H1 (cell line): ENCODE data around the gene SPOCK3. TPM values are rescaled to one million over a fixed set of nuclear protein-coding genes. Genes with fewer than 3 reads are reported as not detected.
A peak's percentile ranks its signal among the peaks of the same experiment; 100 is the strongest.

Experiments
- CTCF ChIA-PET: fragments of 300-600 bp; sonication (Branson Sonifier 250); formaldehyde crosslinking; loops from one replicate; lab custom pipeline; 2021; ENCODE audit not compliant: partially characterized antibody; lab: Charles Lee
- POLR2A ChIA-PET: fragments of 300-600 bp; sonication (Branson Sonifier 250); formaldehyde crosslinking; loops from one replicate; lab custom pipeline; 2021; ENCODE audit warnings: inconsistent platforms; ENCODE audit not compliant: partially characterized antibody; lab: Charles Lee
- DNase-seq, 2 experiments: peaks; one replicate each; pipeline versions ENCODE4 v3.0.0 to v3.0.0-alpha.2; 2010 to 2022; ENCODE audit warnings: low spot score in 2 of 2, low read depth in 1 of 2, mixed read lengths in 1 of 2
- FAIRE-seq: peaks from 2 replicates; lab custom pipeline; 2011; peaks lifted over from hg19 to GRCh38; lab: Jason Lieb, UNC
- H2AFZ ChIP-seq: 2 replicates; pipeline ENCODE4 v1.8.1; 2012; ENCODE audit warnings: low read length, inconsistent platforms
- H2AK5ac ChIP-seq: 2 replicates; pipeline ENCODE4 v1.6.1; 2013; ENCODE audit warnings: low read depth, low read length
- H2BK120ac ChIP-seq: replicated peaks from 2 replicates; pipeline ENCODE3; 2013; ENCODE audit warnings: low read depth, low read length, inconsistent platforms
- H2BK12ac ChIP-seq: 2 replicates; pipeline ENCODE4 v1.6.1; 2013; ENCODE audit warnings: low read depth, low read length
- H2BK15ac ChIP-seq: 2 replicates; pipeline ENCODE4 v1.6.1; 2013; ENCODE audit warnings: low read length
- H2BK20ac ChIP-seq: 2 replicates; pipeline ENCODE4 v1.6.1; 2013; ENCODE audit warnings: low read length
- H2BK5ac ChIP-seq: 2 replicates; pipeline ENCODE4 v1.6.1; 2013; ENCODE audit warnings: low read depth, low read length
- H3K14ac ChIP-seq: 2 replicates; pipeline ENCODE4 v1.6.1; 2013; ENCODE audit warnings: inconsistent platforms; ENCODE audit not compliant: insufficient read length
- H3K18ac ChIP-seq: 2 replicates; pipeline ENCODE4 v1.6.1; 2013; ENCODE audit warnings: low read length; ENCODE audit errors: extremely low read depth
- H3K23ac ChIP-seq: 2 replicates; pipeline ENCODE4 v1.6.1; 2013; ENCODE audit warnings: inconsistent platforms; ENCODE audit not compliant: insufficient read length
- H3K23me2 ChIP-seq: 2 replicates; pipeline ENCODE4 v1.6.1; 2013; ENCODE audit warnings: low read depth, low read length
- H3K27ac ChIP-seq: 2 replicates; pipeline ENCODE4 v1.6.1; 2011; ENCODE audit warnings: low read depth, low read length, inconsistent platforms
- H3K27me3 ChIP-seq, 4 experiments: replicated peaks in 1 of 4; 1 replicate in 1 of 4; 2 replicates in 3 of 4; pipeline versions ENCODE4 v1.6.1 to v1.8.1; 2011 to 2013; ENCODE audit warnings: low read length in 3 of 4, mild to moderate bottlenecking in 3 of 4, inconsistent platforms in 2 of 4, mixed read lengths in 2 of 4, moderate library complexity in 1 of 4; ENCODE audit not compliant: control insufficient read depth in 3 of 4, insufficient read depth in 3 of 4; ENCODE audit errors: extremely low read depth in 1 of 4
- H3K36me3 ChIP-seq, 4 experiments: 2 replicates each; pipeline versions ENCODE4 v1.6.1 to v1.8.1; 2011 to 2013; ENCODE audit warnings: mild to moderate bottlenecking in 4 of 4, low read length in 3 of 4, moderate library complexity in 2 of 4, control low read depth in 1 of 4, inconsistent platforms in 1 of 4; ENCODE audit not compliant: insufficient read depth in 4 of 4, control insufficient read depth in 2 of 4
- H3K4ac ChIP-seq: replicated peaks from 2 replicates; pipeline ENCODE3; 2013; ENCODE audit warnings: low read length, low read depth, mixed read lengths, inconsistent platforms; ENCODE audit not compliant: insufficient read length
- H3K4me1 ChIP-seq, 4 experiments: replicated peaks in 1 of 4; 1 replicate in 1 of 4; 2 replicates in 3 of 4; pipeline versions ENCODE4 v1.6.1 to v1.8.1; 2011 to 2013; ENCODE audit warnings: low read length in 3 of 4, inconsistent platforms in 2 of 4, mixed read lengths in 1 of 4; ENCODE audit not compliant: insufficient read depth in 4 of 4, control insufficient read depth in 3 of 4
- H3K4me2 ChIP-seq, 2 experiments: 2 replicates each; pipeline versions ENCODE4 v1.6.1 to v1.8.1; 2011 to 2013; ENCODE audit warnings: low read depth in 2 of 2, low read length in 2 of 2, control low read depth in 1 of 2, inconsistent platforms in 1 of 2, mild to moderate bottlenecking in 1 of 2; ENCODE audit not compliant: insufficient read depth in 1 of 2
- H3K4me3 ChIP-seq, 4 experiments: fragments of 200-600, 300-600 bp in 1 of 4; sonication (generic), shearing (Covaris generic), sonication (Bioruptor Twin) in 1 of 4; 2 replicates each; pipeline versions ENCODE4 v1.5.1 to v1.8.1; 2011 to 2016; ENCODE audit warnings: low read length in 4 of 4, low read depth in 3 of 4, control low read depth in 2 of 4, inconsistent platforms in 2 of 4, mild to moderate bottlenecking in 2 of 4, mixed read lengths in 1 of 4, moderate library complexity in 1 of 4; ENCODE audit not compliant: insufficient read depth in 2 of 4; ENCODE audit errors: extremely low read depth in 1 of 4
- H3K56ac ChIP-seq: replicated peaks from 2 replicates; pipeline ENCODE3; 2013; ENCODE audit warnings: low read depth, mild to moderate bottlenecking, mixed read lengths, low read length, inconsistent platforms; ENCODE audit not compliant: insufficient read length
- H3K79me1 ChIP-seq: 2 replicates; pipeline ENCODE4 v1.6.1; 2013; ENCODE audit warnings: low read depth, low read length, control low read depth
- H3K79me2 ChIP-seq, 2 experiments: 2 replicates each; pipeline versions ENCODE4 v1.6.1 to v1.8.1; 2012 to 2013; ENCODE audit warnings: low read length in 2 of 2, mild to moderate bottlenecking in 2 of 2, inconsistent platforms in 1 of 2; ENCODE audit not compliant: insufficient read depth in 2 of 2, control insufficient read depth in 1 of 2
- H3K9ac ChIP-seq, 4 experiments: replicated peaks in 1 of 4; 1 replicate in 1 of 4; 2 replicates in 3 of 4; pipeline versions ENCODE4 v1.6.1 to v1.8.1; 2011 to 2013; ENCODE audit warnings: low read depth in 3 of 4, low read length in 3 of 4, control low read depth in 2 of 4, mild to moderate bottlenecking in 2 of 4, moderate library complexity in 2 of 4, inconsistent platforms in 1 of 4; ENCODE audit errors: extremely low read depth in 1 of 4
- H3K9me3 ChIP-seq, 2 experiments: 2 replicates each; pipeline versions ENCODE4 v1.6.1 to v1.8.1; 2012 to 2013; ENCODE audit warnings: mild to moderate bottlenecking in 2 of 2, moderate library complexity in 2 of 2, control low read depth in 1 of 2, inconsistent platforms in 1 of 2, low read depth in 1 of 2, low read length in 1 of 2, mixed read lengths in 1 of 2; ENCODE audit not compliant: insufficient read depth in 2 of 2
- H4K20me1 ChIP-seq, 2 experiments: replicated peaks in 1 of 2; 2 replicates each; pipeline versions ENCODE3 to v1.8.1; 2011 to 2013; ENCODE audit warnings: inconsistent platforms in 2 of 2, low read length in 2 of 2, mild to moderate bottlenecking in 1 of 2; ENCODE audit not compliant: insufficient read depth in 2 of 2, control insufficient read depth in 1 of 2
- H4K5ac ChIP-seq: 2 replicates; pipeline ENCODE4 v1.6.1; 2013; ENCODE audit warnings: low read length, low read depth, mixed read lengths, inconsistent platforms; ENCODE audit not compliant: insufficient read length
- H4K8ac ChIP-seq: 2 replicates; pipeline ENCODE4 v1.8.0; 2013; ENCODE audit warnings: mild to moderate bottlenecking, moderate library complexity, low read length, inconsistent platforms; ENCODE audit not compliant: insufficient read depth; ENCODE audit errors: extremely low read depth
- H4K91ac ChIP-seq: replicated peaks from 2 replicates; pipeline ENCODE3; 2013; ENCODE audit warnings: low read length, mixed read lengths, inconsistent platforms; ENCODE audit not compliant: insufficient read length
- CBX8 ChIP-seq: fragments of 300-800, 300-1000 bp; sonication (generic); IDR thresholded peaks from 2 replicates; pipeline ENCODE4 v1.7.1; 2016; ENCODE audit warnings: low read depth, low read length, borderline replicate concordance
- CTBP2 ChIP-seq: IDR thresholded peaks from 2 replicates; pipeline ENCODE4 v1.7.0; 2011; ENCODE audit warnings: borderline replicate concordance, mild to moderate bottlenecking, moderate library complexity, mixed read lengths, low read length; ENCODE audit not compliant: insufficient read depth, insufficient read length
- MAFK ChIP-seq: IDR thresholded peaks from 2 replicates; pipeline ENCODE4 v1.6.1; 2012; ENCODE audit warnings: low read depth, mild to moderate bottlenecking, improper control_type of control experiment, low read length
- RFX5 ChIP-seq: IDR thresholded peaks from 2 replicates; pipeline ENCODE4 v1.6.1; 2011; ENCODE audit warnings: low read depth, low read length, improper control_type of control experiment, borderline replicate concordance
- WGBS, 2 experiments: shearing (Covaris generic) in 1 of 2; methylation state at CpG; one replicate each; pipeline versions ENCODE4 v1.1.6 to v1.1.7; 2013 to 2015; ENCODE audit warnings: low lambda C conversion rate in 2 of 2, mixed read lengths in 2 of 2, inconsistent platforms in 1 of 2, low coverage in 1 of 2, missing lambda C conversion rate in 1 of 2; ENCODE audit not compliant: insufficient replicate concordance in 2 of 2, insufficient coverage in 1 of 2, insufficient read length in 1 of 2; ENCODE audit errors: extremely low coverage in 1 of 2, missing lambda C conversion rate in 1 of 2; 5-methylcytosine and 5-hydroxymethylcytosine counted together
- polyA plus RNA-seq, 7 experiments: library from polyadenylated mRNA; depleted of rRNA in 3 of 7; stranded (reverse) in 5 of 7; unstranded in 2 of 7; fragments of >200 nt in 5 of 7; fragments of 200-250 nt in 2 of 7; gene quantifications; 1 replicate in 5 of 7; 2 replicates in 1 of 7; 4 replicates in 1 of 7; pipeline versions ENCODE4 v1.2.1 to v1.2.3, GENCODE V29; 2011 to 2013; ENCODE audit warnings: missing spikeins in 2 of 7, mixed read lengths in 2 of 7
- total RNA-seq: library from RNA; stranded (reverse); fragmentation: NEBNext Ultra II Directional; extraction: Animal tissue kit (Norgen Biotek cat#: 25700); gene quantifications from 2 replicates; pipeline ENCODE4 v1.2.1, GENCODE V29; 2021

Gene SPOCK3
- total and polyA plus RNA-seq, 2 of the 8 experiments (the other 6 are each of a cell fraction or from before 2014, with no cell fraction given) = 0.14 to 0.60 TPM

DNA sequence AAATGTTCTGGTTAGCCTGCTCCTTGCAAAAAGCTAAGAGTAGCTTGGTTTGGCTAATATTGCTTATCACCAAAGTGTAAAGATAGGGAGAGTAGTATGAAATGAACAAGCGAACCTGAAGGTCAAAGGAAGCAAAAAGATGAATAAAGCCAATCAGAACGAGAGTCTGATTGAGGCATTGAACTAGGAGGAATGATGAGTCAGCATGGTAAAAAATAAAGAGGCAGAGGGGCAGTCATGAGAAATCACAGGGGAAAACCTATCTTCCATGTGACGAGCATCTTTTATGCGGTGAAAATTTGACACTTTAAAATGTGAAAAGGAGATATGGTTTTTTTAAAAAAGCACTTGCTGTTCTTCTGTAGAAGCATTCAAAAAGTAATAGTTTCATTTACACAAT, 533.7 kb downstream of the SPOCK3 start:
- H3K23ac ChIP-seq = no peak overlapping the region
- FAIRE-seq = no peak
- POLR2A ChIA-PET = no interaction called here

More for the DNA sequence above, 533.7 kb downstream of the SPOCK3 start:
- H3K4ac ChIP-seq = no peak overlapping the region
- no peaks in the 10 kb centered on the region for H3K79me2 ChIP-seq
- H3K27me3 ChIP-seq = no peaks in the 10 kb centered on the region
- no peak overlapping the region for H2AK5ac ChIP-seq
- 0 out of 4 replicates have a peak, but pooled peaks cover 0 to 5% of the 10 kb centered on the region in 2 experiments for H3K9me3 ChIP-seq
- no peaks in the 10 kb centered on the region for H4K20me1 ChIP-seq
- H3K23me2 ChIP-seq = no peaks in the 10 kb centered on the region
- no peak overlapping the region for H2BK20ac ChIP-seq
- H2BK15ac ChIP-seq = no peak overlapping the region
- H3K4me1 ChIP-seq = no peaks in the 10 kb centered on the region
- H3K4me2 ChIP-seq = no peak overlapping the region
- no peaks in the 10 kb centered on the region for H3K79me1 ChIP-seq
- no peak overlapping the region for H3K4me3 ChIP-seq
- no peak overlapping the region for H2BK120ac ChIP-seq
- TF ChIP-seq RFX5 = no peak
- TF ChIP-seq CBX8 = no peak
- TF ChIP-seq MAFK = peak; percentile 41; the same call in 1 of the 2 replicates
- TF ChIP-seq CTBP2 = no peak
- H2AFZ ChIP-seq = no peak overlapping the region
- no peak overlapping the region for H4K91ac ChIP-seq
- no peak overlapping the region for H4K5ac ChIP-seq
- H3K9ac ChIP-seq = no peak overlapping the region
- DNase-seq = no peak
- H3K36me3 ChIP-seq = no peaks in the 10 kb centered on the region
- no peak overlapping the region for H3K14ac ChIP-seq
- no peak overlapping the region for H2BK12ac ChIP-seq
- H3K27ac ChIP-seq = no peak overlapping the region
- no peak overlapping the region for H3K56ac ChIP-seq
- no peak overlapping the region for H4K8ac ChIP-seq
- CTCF ChIA-PET = no interaction called here
- WGBS, 2 experiments = 93% methylated on average over 4 of the region's 4 CpGs; no CpG with 5 or more reads in 1 of the 2 experiments
- no peak overlapping the region for H2BK5ac ChIP-seq
- H3K18ac ChIP-seq = no peak overlapping the region
